GM19043 (cell line): ENCODE data around the gene PGA4.

Experiments
- ATAC-seq: cut with Tn5 transposase; IDR thresholded peaks from one replicate; pipeline ENCODE4 v1.9.1; 2021; ENCODE audit warnings: low read depth; ENCODE audit not compliant: unreplicated experiment

Gene PGA4

GRCh38 chr11:61277186-61278000 is 55.2 kb downstream of the PGA4 start:
- ATAC-seq, result no peak

- no peak for ATAC-seq
Observed at GRCh38 chr11:61278001-61278470, 55.9 kb downstream of the PGA4 start.

GRCh38 chr11:61279934-61280659 is 58.0 kb downstream of the PGA4 start:
- no peak for ATAC-seq

DNA sequence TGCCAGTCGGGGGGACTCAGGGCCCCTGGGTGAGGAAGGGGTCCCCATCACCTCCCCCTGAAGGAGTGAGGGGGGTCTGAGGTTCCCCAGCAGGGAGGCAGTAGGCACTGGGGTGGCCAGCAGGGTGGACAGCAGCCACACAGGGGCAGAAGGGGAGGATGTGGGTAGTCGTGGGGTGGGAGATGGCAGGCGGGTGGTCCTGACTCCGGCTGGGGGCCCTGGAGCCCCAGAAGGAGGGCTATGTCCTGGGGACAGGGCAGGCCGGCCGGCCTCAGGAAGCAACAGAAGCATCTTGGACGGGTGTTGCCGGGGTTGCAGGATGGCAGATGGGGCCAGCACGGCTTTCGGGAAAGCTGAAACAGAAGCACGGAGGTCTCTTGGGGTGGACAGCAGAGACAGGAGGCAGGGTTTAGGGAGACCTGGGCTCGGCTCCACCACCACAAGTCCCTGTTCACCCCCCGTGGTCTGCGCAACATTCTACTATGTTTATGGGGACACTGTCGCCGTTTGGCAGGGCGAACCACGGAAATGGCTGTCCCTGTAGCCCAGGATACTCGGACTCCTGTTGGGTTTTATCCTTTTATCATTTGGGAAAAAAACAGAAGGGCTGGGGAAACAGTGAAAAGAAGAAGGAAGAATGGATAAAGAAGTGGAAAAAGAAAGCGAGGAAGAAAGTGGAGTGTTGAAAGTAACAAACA is 58.9 kb downstream of the PGA4 start:
- no peak for ATAC-seq
